ENCODE measurements around the gene BLZF1.
"Not testable (repeated sequence)": the region's sequence is repeated elsewhere in the genome, so short reads cannot be mapped to it uniquely, and the experiment has no call there.

The BLZF1 gene

GRCh38 chr1:169361281-169361680, 6.7 kb upstream of the BLZF1 start:
- no peak for DNase-seq

- DNase-seq: peak; percentile 29
These were observed 4.8 kb upstream of the BLZF1 start for GRCh38 chr1:169363046-169363730.

GRCh38 chr1:169364948-169365347, 3.0 kb upstream of the BLZF1 start:
- DNase-seq: no peak

DNA sequence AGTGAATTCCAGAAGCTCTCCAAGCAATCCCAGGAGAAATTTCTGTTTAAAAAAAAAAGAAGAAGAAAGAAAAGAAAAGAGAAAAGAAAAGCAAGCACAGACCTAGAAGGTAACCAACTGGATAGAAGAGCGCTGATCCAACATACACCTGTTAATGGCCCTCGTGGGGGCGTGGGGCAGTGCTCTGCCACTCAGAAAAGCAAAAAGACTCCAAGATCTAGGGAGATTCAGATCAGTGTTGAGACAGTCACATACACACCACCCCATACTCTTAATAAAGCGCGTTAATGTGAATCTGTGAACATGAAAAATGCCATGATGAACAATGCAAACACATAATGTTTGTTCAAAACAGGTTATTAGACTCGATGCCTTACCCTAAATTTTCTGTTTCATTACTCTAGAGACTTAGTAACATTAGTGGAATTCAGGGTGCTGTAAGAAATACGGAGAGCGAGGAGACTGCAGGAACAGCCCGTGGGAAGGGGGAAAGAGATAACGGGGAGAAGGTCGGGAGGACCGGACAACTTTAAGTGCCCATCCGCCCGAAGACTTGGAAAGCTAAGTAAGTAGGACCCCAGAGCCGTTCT, 804 bp upstream of the BLZF1 start:
- DNase-seq: no peak

DNA sequence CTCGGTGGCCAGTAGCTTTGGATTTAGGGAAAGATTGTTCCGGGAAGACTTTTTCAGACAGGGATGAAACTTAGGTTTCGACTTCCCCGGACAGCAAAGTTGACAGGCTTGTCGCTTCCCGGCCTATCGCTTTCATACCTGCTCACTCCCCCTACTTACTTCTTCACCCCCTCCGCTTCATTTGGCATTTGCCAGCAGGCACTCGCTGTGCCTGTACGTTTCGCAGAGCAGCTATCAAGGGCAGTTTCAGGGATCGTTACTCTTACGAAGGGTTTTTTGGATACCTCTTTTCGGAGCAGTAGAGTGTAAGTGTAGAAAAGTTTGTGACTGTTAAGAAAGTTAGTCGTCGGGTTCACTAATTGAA, 393 bp downstream of the BLZF1 start:
- peak; percentile 21 for DNase-seq

GRCh38 chr1:169371404-169371803, 3.4 kb downstream of the BLZF1 start:
- no peak for DNase-seq

DNA sequence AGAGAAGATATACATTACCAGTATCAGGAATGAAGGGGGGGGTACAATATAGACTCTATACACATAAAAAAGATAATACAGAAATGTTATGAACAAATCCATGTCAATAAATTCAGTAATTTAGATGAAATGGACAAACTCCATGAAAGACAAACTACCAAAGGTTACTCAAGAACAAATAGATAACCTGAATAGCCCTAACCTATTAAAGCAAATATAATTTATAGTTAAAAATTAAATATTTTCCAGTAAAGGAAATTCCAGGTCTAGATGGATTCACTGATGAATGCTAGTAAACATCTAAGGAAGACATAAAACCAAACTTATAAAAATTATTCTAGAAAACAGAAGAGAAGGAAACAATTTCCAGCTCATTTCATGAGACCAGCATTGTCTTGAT, 13.2 kb downstream of the BLZF1 start:
- DNase-seq: no peak

DNA sequence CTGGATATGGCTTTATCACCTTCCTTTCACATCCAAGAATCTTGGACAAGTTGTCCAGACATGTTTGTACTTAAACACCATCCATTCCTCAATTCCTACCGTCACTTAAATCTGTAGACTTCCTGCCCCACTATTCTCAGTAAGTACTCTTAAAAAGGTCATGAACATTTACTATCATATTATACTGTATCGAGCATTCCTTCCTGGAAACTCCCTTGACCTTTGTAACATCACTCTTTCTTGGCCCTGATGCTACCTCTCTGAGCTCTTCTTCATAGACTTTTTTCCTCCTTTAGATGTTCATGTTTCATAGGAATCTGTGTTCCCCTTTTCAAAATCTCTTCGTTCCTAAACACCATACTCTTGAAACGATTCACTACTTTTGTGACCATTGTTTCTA, 15.5 kb downstream of the BLZF1 start:
- no peak for DNase-seq

GRCh38 chr1:169387399-169387798, 19.4 kb downstream of the BLZF1 start:
- DNase-seq: no peak

DNA sequence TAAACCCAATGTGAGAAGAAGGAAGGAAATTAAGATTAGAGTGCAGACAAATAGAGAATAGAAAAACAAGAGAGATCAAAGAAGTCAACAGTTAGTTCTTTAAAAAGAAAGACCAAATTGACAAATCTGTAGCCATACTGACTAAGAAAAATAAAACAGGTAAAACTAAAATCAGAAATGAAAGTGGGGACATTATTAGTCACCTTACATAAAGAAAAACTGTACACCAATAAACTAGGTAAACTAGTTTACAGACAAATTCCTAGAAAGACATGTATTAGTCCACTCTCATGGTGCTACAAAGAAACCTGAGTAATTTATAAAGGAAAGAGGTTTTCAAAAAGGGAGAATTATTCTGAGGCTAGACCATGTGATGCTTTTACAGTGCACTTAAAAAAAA, 22.3 kb downstream of the BLZF1 start:
- DNase-seq: no peak

DNA sequence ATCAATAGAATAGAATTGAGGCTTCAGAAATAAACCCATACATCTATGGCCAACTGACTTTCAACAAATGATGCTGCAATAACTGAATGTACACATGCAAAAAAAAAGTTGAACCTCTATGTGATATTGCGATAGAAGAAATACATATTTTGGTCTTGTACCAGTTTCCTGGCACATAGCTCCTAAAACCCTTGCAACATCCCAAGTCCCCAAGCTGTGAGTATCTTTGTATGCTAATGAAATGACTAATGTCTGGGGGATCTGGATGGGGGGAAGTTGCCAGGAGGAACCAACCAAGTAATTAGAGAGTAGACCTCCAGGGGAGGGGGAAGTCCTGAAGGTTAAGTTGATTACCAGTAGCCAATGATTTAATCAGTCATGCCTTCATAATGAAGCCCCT, 24.4 kb downstream of the BLZF1 start:
- no peak for DNase-seq

GRCh38 chr1:169395955-169396354, 28.0 kb downstream of the BLZF1 start:
- no peak for DNase-seq

DNA sequence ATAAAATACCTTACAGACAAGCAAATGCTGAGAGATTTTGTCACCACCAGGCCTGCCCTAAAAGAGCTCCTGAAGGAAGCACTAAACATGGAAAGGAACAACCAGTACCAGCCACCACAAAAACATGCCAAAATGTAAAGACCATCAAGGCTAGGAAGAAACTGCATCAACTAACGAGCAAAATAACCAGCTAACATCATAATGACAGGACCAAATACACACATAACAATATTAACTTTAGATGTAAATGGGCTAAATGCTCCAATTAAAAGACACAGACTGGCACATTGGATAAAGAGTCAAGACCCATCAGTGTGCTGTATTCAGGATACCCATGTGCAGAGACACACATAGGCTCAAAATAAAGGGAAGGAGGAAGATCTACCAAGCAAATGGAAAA, 34.6 kb downstream of the BLZF1 start:
- not testable (repeated sequence) for DNase-seq

GRCh38 chr1:169408340-169408739, 40.3 kb downstream of the BLZF1 start:
- not testable (repeated sequence) for DNase-seq

DNA sequence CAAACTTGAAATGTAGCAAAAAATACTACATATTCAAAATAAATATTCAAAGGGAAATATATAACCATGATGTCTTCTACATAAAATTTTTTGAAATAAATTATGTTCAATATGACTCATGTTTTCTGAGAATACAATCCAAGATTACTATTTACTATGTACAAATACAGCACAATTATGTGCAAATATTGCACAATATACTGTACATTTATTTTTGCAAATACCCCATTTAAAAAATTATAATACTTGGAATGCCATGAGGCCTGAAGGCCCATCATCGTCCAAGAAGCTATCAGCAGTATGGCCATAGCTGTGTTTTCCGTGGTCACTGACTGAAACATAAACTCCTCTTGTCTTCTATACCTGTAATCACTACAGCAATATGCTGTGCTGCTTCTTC, 47.0 kb downstream of the BLZF1 start:
- DNase-seq: no peak

- no peak for DNase-seq
These were observed 53.3 kb downstream of the BLZF1 start for GRCh38 chr1:169421309-169421708.

- no peak for DNase-seq
These were observed 58.2 kb downstream of the BLZF1 start for GRCh38 chr1:169426174-169426705.

- peak; percentile 57 for DNase-seq
These were observed 59.2 kb downstream of the BLZF1 start, which contains the start of gene CCDC181 for GRCh38 chr1:169427081-169427641. Gene CCDC181 (minus strand): TSS chr1:169427474. CDS start chr1:169424927, 2,547 bp downstream.

Measured in stimulated activated naive CD4-positive, alpha-beta T cell treated with Interleukin-2 at 50 U/mL for 16 hours (primary cell).